ENCODE results near the gene MICAL2. TPM values are rescaled to one million over a fixed set of nuclear protein-coding genes. Genes with fewer than 3 reads are reported as not detected.

MICAL2 gene
- total and polyA plus RNA-seq, 2 of the 8 experiments (the other 6 are each of a cell fraction or from before 2014, with no cell fraction given) = 1.3 to 4.1 TPM

- no peak for TF ChIP-seq ATF3 (IDR thresholded peaks at IDR 0.05; ENCODE audit: insufficient read depth, low read depth, low read length)
Observed at GRCh38 chr11:12063251-12063650, 47.1 kb upstream of the MICAL2 start (continued).

Data from H1 (cell line).